ENCODE measurements around the gene TRIM46. TPM values are rescaled to one million over a fixed set of nuclear protein-coding genes. Genes with fewer than 3 reads are reported as not detected.
A peak's percentile ranks its signal among the peaks of the same experiment; 100 is the strongest.

The TRIM46 gene
- total and polyA plus RNA-seq, 9 of the 15 experiments (the other 6 are each of a cell fraction or from before 2014, with no cell fraction given): 0.05 to 0.60 (median 0.16) TPM; not detected in 3

- TF ChIP-seq PYGO2 (tag; IDR thresholded peaks at IDR 0.05): no peak
- TF ChIP-seq ZFPM2 (CRISPR knock-in tag; IDR thresholded peaks at IDR 0.05): no peak
- TF ChIP-seq CTCF (IDR thresholded peaks at IDR 0.05 in 2 of 3, conservative IDR thresholded peaks at IDR 0.05 in 1 of 3; ENCODE audit: insufficient read depth in 2 of 3, low read depth in 1 of 3, low read length in 3 of 3): peak; percentile 95 to 99 (median 95)
- TF ChIP-seq NCOA6 (IDR thresholded peaks at IDR 0.05): no peak
- TF ChIP-seq CCNT2 (IDR thresholded peaks at IDR 0.05; ENCODE audit: borderline replicate concordance, extremely low read depth, insufficient read length, low read depth, low read length): peak; percentile 43
- TF ChIP-seq LCOR (CRISPR knock-in tag; IDR thresholded peaks at IDR 0.05): peak; percentile 97
- TF ChIP-seq CGGBP1 (CRISPR knock-in tag; IDR thresholded peaks at IDR 0.05): no peak
- TF ChIP-seq LEF1 (IDR thresholded peaks at IDR 0.05): peak; percentile 91
- no peak for TF ChIP-seq CHCHD3 (CRISPR knock-in tag; IDR thresholded peaks at IDR 0.05)
- no peak for TF ChIP-seq E4F1 (CRISPR knock-in tag; IDR thresholded peaks at IDR 0.05; ENCODE audit: borderline replicate concordance)
- TF ChIP-seq THRA (IDR thresholded peaks at IDR 0.05): no peak
- no peak for TF ChIP-seq ZKSCAN8 (CRISPR knock-in tag; IDR thresholded peaks at IDR 0.05)
- no peak for TF ChIP-seq ZBTB43 (CRISPR knock-in tag; IDR thresholded peaks at IDR 0.05)
- TF ChIP-seq ETS2 (tag; IDR thresholded peaks at IDR 0.05; ENCODE audit: borderline replicate concordance, poor library complexity, severe bottlenecking): no peak
- peak in 1 of 2 experiments; percentile 62; a peak in 1 of 4 replicates for TF ChIP-seq KDM4B (IDR thresholded peaks at IDR 0.05; ENCODE audit: borderline replicate concordance in 2 of 2, low read depth in 1 of 2)
- no peak for TF ChIP-seq SREBF1 (IDR thresholded peaks at IDR 0.05; ENCODE audit: borderline replicate concordance, low read depth, low read length)
- TF ChIP-seq NONO (IDR thresholded peaks at IDR 0.05; ENCODE audit: low read depth in 2 of 2, low read length in 1 of 2): peak in 1 of 2 experiments; percentile 78; a peak in 1 of 4 replicates
- TF ChIP-seq BDP1 (IDR thresholded peaks at IDR 0.05; ENCODE audit: insufficient read depth, insufficient read length): no peak
- no peak for TF ChIP-seq PURB (CRISPR knock-in tag; IDR thresholded peaks at IDR 0.05; ENCODE audit: low read depth)
Measured at GRCh38 chr1:155193275-155193990, 19.8 kb downstream of the TRIM46 start (continued).
